GM23338 (cell line): ENCODE data around the gene RPS15. TPM values are rescaled to one million over a fixed set of nuclear protein-coding genes. Genes with fewer than 3 reads are reported as not detected.

Source experiments
- ATAC-seq: fragments of 200-7000 bp; cut with Tn5 transposase; 3 replicates; pipeline ENCODE4 v1.9.1; 2020
- DNase-seq: peaks from one replicate; pipeline ENCODE4 v3.0.0-alpha.2; 2015; ENCODE audit warnings: low spot score
- H2AFZ ChIP-seq: fragments of 200-600 bp; sonication (generic); 2 replicates; pipeline ENCODE4 v1.8.0; 2016; ENCODE audit warnings: antibody characterized with exemption, mild to moderate bottlenecking, moderate library complexity
- H3F3A ChIP-seq: fragments of 200-600 bp; sonication (generic); replicated peaks from 2 replicates; pipeline ENCODE4 v1.8.0; 2017; ENCODE audit warnings: antibody characterized with exemption, mixed run types, low read depth
- H3K27ac ChIP-seq: fragments of 200-600 bp; sonication (generic); 2 replicates; pipeline ENCODE4 v1.6.1; 2016; ENCODE audit warnings: low read depth
- H3K27me3 ChIP-seq: fragments of 200-600 bp; sonication (generic); 2 replicates; pipeline ENCODE4 v1.8.0; 2016; ENCODE audit warnings: mild to moderate bottlenecking, mixed run types, moderate library complexity; ENCODE audit not compliant: insufficient read depth
- H3K36me3 ChIP-seq: fragments of 200-600 bp; sonication (generic); 2 replicates; pipeline ENCODE4 v1.8.0; 2016; ENCODE audit warnings: mild to moderate bottlenecking; ENCODE audit not compliant: insufficient read depth
- H3K4me1 ChIP-seq: fragments of 200-600 bp; sonication (generic); 2 replicates; pipeline ENCODE4 v1.8.0; 2016; ENCODE audit warnings: mild to moderate bottlenecking, moderate library complexity; ENCODE audit not compliant: insufficient read depth
- H3K4me2 ChIP-seq: fragments of 200-600 bp; sonication (generic); 2 replicates; pipeline ENCODE4 v1.7.1; 2017; ENCODE audit warnings: mixed run types
- H3K4me3 ChIP-seq: fragments of 200-600 bp; sonication (generic); 2 replicates; pipeline ENCODE4 v1.6.1; 2016; ENCODE audit warnings: mixed run types
- H3K79me2 ChIP-seq: fragments of 200-600 bp; sonication (generic); replicated peaks from 2 replicates; pipeline ENCODE4 v1.8.0; 2017; ENCODE audit warnings: mild to moderate bottlenecking; ENCODE audit not compliant: insufficient read depth
- H3K9me2 ChIP-seq: fragments of 200-600 bp; sonication (generic); 2 replicates; pipeline ENCODE4 v1.8.0; 2017; ENCODE audit not compliant: insufficient read depth
- H4K20me1 ChIP-seq: fragments of 200-600 bp; sonication (generic); replicated peaks from 2 replicates; pipeline ENCODE4 v1.8.0; 2017; ENCODE audit warnings: mild to moderate bottlenecking; ENCODE audit not compliant: insufficient read depth
- H3K27ac Mint-ChIP-seq: 2 replicates; pipeline ENCODE4 v1.8.0; 2020; ENCODE audit warnings: inconsistent platforms, mild to moderate bottlenecking, moderate library complexity, mixed read lengths
- H3K27me3 Mint-ChIP-seq: 3 replicates; pipeline ENCODE4 v1.8.0; 2022; ENCODE audit warnings: low read depth, mild to moderate bottlenecking, moderate library complexity, mixed read lengths, inconsistent platforms; ENCODE audit not compliant: insufficient read depth, poor library complexity
- H3K36me3 Mint-ChIP-seq: 3 replicates; pipeline ENCODE4 v1.8.0; 2021; ENCODE audit warnings: low read depth, mild to moderate bottlenecking, inconsistent platforms, moderate library complexity, mixed read lengths
- H3K4me1 Mint-ChIP-seq: 3 replicates; pipeline ENCODE4 v1.8.0; 2020; ENCODE audit warnings: mild to moderate bottlenecking, inconsistent platforms, mixed read lengths
- H3K4me3 Mint-ChIP-seq: 3 replicates; pipeline ENCODE4 v1.8.0; 2021; ENCODE audit warnings: moderate library complexity, mild to moderate bottlenecking, inconsistent platforms, mixed read lengths
- H3K9me3 Mint-ChIP-seq: 3 replicates; pipeline ENCODE4 v1.8.0; 2020; ENCODE audit warnings: moderate library complexity, mild to moderate bottlenecking, inconsistent platforms, mixed read lengths
- ETS1 ChIP-seq: IDR thresholded peaks from 2 replicates; pipeline ENCODE4 v1.6.1; 2016; ENCODE audit warnings: antibody characterized with exemption
- EZH2 ChIP-seq: fragments of 200-600 bp; sonication (generic); IDR thresholded peaks from one replicate; pipeline ENCODE4 v1.8.0; 2017; ENCODE audit warnings: antibody characterized with exemption, mild to moderate bottlenecking, low read depth; ENCODE audit not compliant: unreplicated experiment
- EZH2phosphoT487 ChIP-seq: fragments of 200-600 bp; sonication (generic); IDR thresholded peaks from one replicate; pipeline ENCODE4 v1.8.1; 2018; ENCODE audit warnings: antibody characterized with exemption; ENCODE audit not compliant: unreplicated experiment
- JUNB ChIP-seq: IDR thresholded peaks from one replicate; pipeline ENCODE4 v1.6.1; 2016; ENCODE audit warnings: antibody characterized with exemption; ENCODE audit not compliant: unreplicated experiment
- POLR2AphosphoS5 ChIP-seq: IDR thresholded peaks from 2 replicates; pipeline ENCODE4 v1.6.1; 2016; ENCODE audit warnings: antibody characterized with exemption, low read depth
- REST ChIP-seq: IDR thresholded peaks from one replicate; pipeline ENCODE4 v1.6.1; 2018; ENCODE audit warnings: antibody characterized with exemption; ENCODE audit not compliant: unreplicated experiment
- STAT1 ChIP-seq: IDR thresholded peaks from one replicate; pipeline ENCODE4 v1.6.1; 2016; ENCODE audit warnings: antibody characterized with exemption; ENCODE audit not compliant: unreplicated experiment
- ZNF331 ChIP-seq: fragments of 250-450 bp; sonication (Bioruptor Pico); IDR thresholded peaks from 2 replicates; pipeline ENCODE4 v1.5.0; 2020; ENCODE audit warnings: low read depth, mild to moderate bottlenecking, moderate library complexity
- polyA plus RNA-seq: library from polyadenylated mRNA; unstranded; fragments of >200 nt; fragmentation: Nextera tagmentation; extraction: Ambion mirVana; gene quantifications from 2 replicates; pipeline ENCODE4 v1.2.1, GENCODE V29; 2016
- total RNA-seq: library from RNA; depleted of rRNA; stranded (reverse); fragments of >200 nt; shearing (Covaris generic); gene quantifications from 2 replicates; pipeline ENCODE4 v1.2.3, GENCODE V29; 2014
- TF ChIP-seq, protein P1 (sequence below), 2 experiments: fragments of 200-600 bp in 1 of 2; sonication (generic) in 1 of 2; conservative IDR thresholded peaks; 2 replicates each; pipeline versions ENCODE4 v1.5.1 to v1.6.1; 2016 to 2017; ENCODE audit warnings: antibody characterized with exemption in 2 of 2, low read depth in 2 of 2, mild to moderate bottlenecking in 2 of 2, moderate library complexity in 1 of 2

Gene RPS15
- total and polyA plus RNA-seq, 2 experiments from 2014 or later = 2,953 to 3,861 TPM

DNA sequence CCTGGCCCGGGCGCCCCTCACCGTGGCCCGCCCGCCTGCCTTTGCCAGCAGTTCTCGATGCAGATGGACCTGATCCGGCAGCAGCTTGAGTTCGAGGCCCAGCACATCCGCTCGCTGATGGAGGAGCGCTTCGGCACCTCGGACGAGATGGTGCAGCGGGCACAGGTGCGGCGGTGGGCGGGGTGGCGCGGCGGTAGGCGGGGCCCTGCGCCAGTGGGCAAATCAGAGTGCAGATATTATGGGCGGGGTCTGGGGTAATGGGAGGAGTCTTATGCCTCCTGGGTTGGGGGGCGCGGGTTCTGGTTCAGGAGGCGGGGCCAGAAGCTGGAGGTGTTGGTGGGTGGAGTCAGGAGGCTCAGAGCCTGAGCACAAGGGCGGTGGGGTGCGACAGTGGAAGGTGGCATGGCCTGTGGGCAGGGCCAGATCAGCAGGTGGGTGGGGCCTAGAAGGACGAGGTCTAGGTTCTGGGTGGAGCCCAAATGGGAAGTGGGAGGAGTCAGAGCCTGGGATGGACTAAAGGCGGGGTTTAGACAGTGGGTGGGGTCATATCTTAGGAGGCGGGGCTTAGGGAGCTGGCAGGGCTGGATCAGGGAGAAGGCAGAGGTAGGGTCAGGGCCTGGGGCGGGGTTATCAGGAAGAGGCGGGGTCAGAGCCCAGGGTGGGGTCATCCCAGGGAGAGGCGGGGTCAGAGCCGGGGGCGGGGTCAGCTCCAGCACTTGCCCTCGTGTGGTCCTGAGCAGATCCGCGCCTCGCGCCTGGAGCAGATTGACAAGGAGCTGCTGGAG, 17.3 kb downstream of the RPS15 start:
- peak; percentile 69 for ATAC-seq
- H3K4me3 ChIP-seq = peak overlapping the region; percentile 58
- H3F3A ChIP-seq = peaks cover 13% of the 10 kb centered on the region; the same call in 1 of the 2 replicates
- peak; percentile 100 for DNase-seq
- peaks cover 6% of the 10 kb centered on the region for H3K27me3 ChIP-seq
- no peak for TF ChIP-seq REST
- TF ChIP-seq STAT1 = no peak
- no peak for TF ChIP-seq EZH2phosphoT487
- TF ChIP-seq POLR2AphosphoS5 = peak; percentile 88
- H3K4me2 ChIP-seq = peak overlapping the region; percentile 78
- Mint-ChIP-seq H3K9me3 (no peaks in the 10 kb centered on the region), H3K27me3 (peaks cover 31% of the 10 kb centered on the region), H3K27ac (no peak overlapping the region), H3K4me1 (peaks cover 24% of the 10 kb centered on the region), H3K4me3 (peak overlapping the region; percentile 50; the same call in 2 of the 3 replicates), H3K36me3 (peaks cover 7% of the 10 kb centered on the region)
- no peaks in the 10 kb centered on the region for H3K9me2 ChIP-seq
- H3K36me3 ChIP-seq = no peaks in the 10 kb centered on the region
- H4K20me1 ChIP-seq = peaks cover 4% of the 10 kb centered on the region; the same call in 1 of the 2 replicates
- H3K4me1 ChIP-seq = peaks cover 13% of the 10 kb centered on the region; the same call in 1 of the 2 replicates
- H2AFZ ChIP-seq = peak overlapping the region; percentile 59; the same call in 1 of the 2 replicates
- H3K27ac ChIP-seq = no peak overlapping the region
- 0 out of 2 replicates have a peak, but pooled peaks cover 3% of the 10 kb centered on the region for H3K79me2 ChIP-seq

- Histone ChIP-seq H2AFZ (no peak overlapping the region), H3K36me3 (no peaks in the 10 kb centered on the region), H3K4me1 (peaks cover 7% of the 10 kb centered on the region; the same call in 1 of the 2 replicates), H3K4me2 (peak overlapping the region; percentile 44; the same call in 1 of the 2 replicates), H3K27me3 (no peaks in the 10 kb centered on the region), H3K9me2 (no peaks in the 10 kb centered on the region), H3K4me3 (no peak overlapping the region), H3K27ac (no peak overlapping the region), H3F3A (peaks cover 8% of the 10 kb centered on the region; the same call in 1 of the 2 replicates), H3K79me2 (no peaks in the 10 kb centered on the region), H4K20me1 (peaks cover 4% of the 10 kb centered on the region; the same call in 1 of the 2 replicates)
- peaks cover 18% of the 10 kb centered on the region for H3K4me1 Mint-ChIP-seq
- H3K36me3 Mint-ChIP-seq = peaks cover 7% of the 10 kb centered on the region; the same call in 2 of the 3 replicates
- no peaks in the 10 kb centered on the region for H3K9me3 Mint-ChIP-seq
- no peak overlapping the region for H3K4me3 Mint-ChIP-seq
- DNase-seq (peak; percentile 0), ATAC-seq (no peak)
- no peak overlapping the region for H3K27ac Mint-ChIP-seq
- H3K27me3 Mint-ChIP-seq = peaks cover 28% of the 10 kb centered on the region
- TF ChIP-seq ETS1 (no peak), JUNB (no peak), EZH2 (no peak), STAT1 (no peak), POLR2AphosphoS5 (no peak), ZNF331 (no peak)
- TF ChIP-seq, protein P1, sequence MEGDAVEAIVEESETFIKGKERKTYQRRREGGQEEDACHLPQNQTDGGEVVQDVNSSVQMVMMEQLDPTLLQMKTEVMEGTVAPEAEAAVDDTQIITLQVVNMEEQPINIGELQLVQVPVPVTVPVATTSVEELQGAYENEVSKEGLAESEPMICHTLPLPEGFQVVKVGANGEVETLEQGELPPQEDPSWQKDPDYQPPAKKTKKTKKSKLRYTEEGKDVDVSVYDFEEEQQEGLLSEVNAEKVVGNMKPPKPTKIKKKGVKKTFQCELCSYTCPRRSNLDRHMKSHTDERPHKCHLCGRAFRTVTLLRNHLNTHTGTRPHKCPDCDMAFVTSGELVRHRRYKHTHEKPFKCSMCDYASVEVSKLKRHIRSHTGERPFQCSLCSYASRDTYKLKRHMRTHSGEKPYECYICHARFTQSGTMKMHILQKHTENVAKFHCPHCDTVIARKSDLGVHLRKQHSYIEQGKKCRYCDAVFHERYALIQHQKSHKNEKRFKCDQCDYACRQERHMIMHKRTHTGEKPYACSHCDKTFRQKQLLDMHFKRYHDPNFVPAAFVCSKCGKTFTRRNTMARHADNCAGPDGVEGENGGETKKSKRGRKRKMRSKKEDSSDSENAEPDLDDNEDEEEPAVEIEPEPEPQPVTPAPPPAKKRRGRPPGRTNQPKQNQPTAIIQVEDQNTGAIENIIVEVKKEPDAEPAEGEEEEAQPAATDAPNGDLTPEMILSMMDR (conservative IDR thresholded peaks at IDR 0.05; ENCODE audit: low read depth in 2 of 2) = 0 out of 4 replicates have a peak, but pooled peaks of 1 of the 2 experiments have one; percentile 7
Measured at GRCh38 chr19:1456121-1456900, 18.1 kb downstream of the RPS15 start.
